Measurements from ENCODE around the gene LRFN2.

The LRFN2 gene

GRCh38 chr6:40489798-40490197, 97.4 kb downstream of the LRFN2 start:
- H3K4me3 ChIP-seq (ENCODE audit: low read depth in 1 of 2, low read length in 2 of 2) = no peak overlapping the region
- no peaks in the 10 kb centered on the region for H3K4me1 ChIP-seq (ENCODE audit: control insufficient read depth in 1 of 2, insufficient read depth in 2 of 2, low read length in 2 of 2)
- no peak overlapping the region for H3K27ac ChIP-seq (ENCODE audit: low read depth, low read length)
- no peaks in the 10 kb centered on the region for H3K36me3 ChIP-seq (ENCODE audit: control insufficient read depth in 1 of 2, insufficient read depth in 2 of 2, low read length in 2 of 2)
- peaks cover 0 to 7% of the 10 kb centered on the region in 2 donors for H3K27me3 ChIP-seq (ENCODE audit: control insufficient read depth in 1 of 2, insufficient read depth in 2 of 2, low read length in 2 of 2)
- H3K9ac ChIP-seq (ENCODE audit: low read depth in 1 of 2, low read length in 2 of 2) = no peak overlapping the region
- no peaks in the 10 kb centered on the region for H3K9me3 ChIP-seq (ENCODE audit: control insufficient read depth in 1 of 2, low read length in 2 of 2)

DNA sequence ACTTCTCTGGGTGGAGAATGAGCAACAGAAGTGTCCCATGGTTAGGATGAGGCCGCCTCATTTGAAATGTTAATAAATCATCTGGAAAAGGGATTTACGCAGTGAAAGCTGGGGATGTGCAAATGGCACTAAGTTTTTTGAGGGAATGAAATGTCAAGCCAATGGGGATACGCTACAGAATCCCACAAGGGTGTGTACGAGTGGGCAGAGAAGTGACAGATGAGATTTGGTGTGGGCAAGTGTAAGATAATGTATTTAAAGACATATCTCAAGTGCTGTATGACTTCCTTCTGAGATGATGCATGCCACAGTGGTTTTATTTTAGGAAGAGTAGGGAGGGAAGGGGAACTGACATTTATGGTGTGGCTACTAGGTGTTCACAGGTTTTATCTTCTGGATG, 100.6 kb downstream of the LRFN2 start:
- no peaks in the 10 kb centered on the region for H3K27me3 ChIP-seq (ENCODE audit: control insufficient read depth in 1 of 2, insufficient read depth in 2 of 2, low read length in 2 of 2)

GRCh38 chr6:40485795-40486194, 101.4 kb downstream of the LRFN2 start:
- no peaks in the 10 kb centered on the region for H3K4me1 ChIP-seq (ENCODE audit: control insufficient read depth in 1 of 2, insufficient read depth in 2 of 2, low read length in 2 of 2)
- H3K27me3 ChIP-seq (ENCODE audit: control insufficient read depth in 1 of 2, insufficient read depth in 2 of 2, low read length in 2 of 2) = no peaks in the 10 kb centered on the region
- H3K27ac ChIP-seq (ENCODE audit: low read depth, low read length) = no peak overlapping the region
- H3K9me3 ChIP-seq (ENCODE audit: control insufficient read depth in 1 of 2, low read length in 2 of 2) = no peaks in the 10 kb centered on the region
- H3K4me3 ChIP-seq (ENCODE audit: low read depth in 1 of 2, low read length in 2 of 2) = no peak overlapping the region
- H3K36me3 ChIP-seq (ENCODE audit: control insufficient read depth in 1 of 2, insufficient read depth in 2 of 2, low read length in 2 of 2) = no peaks in the 10 kb centered on the region
- H3K9ac ChIP-seq (ENCODE audit: low read depth in 1 of 2, low read length in 2 of 2) = no peak overlapping the region

More for the DNA sequence above, 100.6 kb downstream of the LRFN2 start:
- Histone ChIP-seq H3K4me3 (ENCODE audit: low read depth in 1 of 2, low read length in 2 of 2) (no peak overlapping the region), H3K9me3 (ENCODE audit: control insufficient read depth in 1 of 2, low read length in 2 of 2) (no peaks in the 10 kb centered on the region), H3K27ac (ENCODE audit: low read depth, low read length) (no peak overlapping the region), H3K9ac (ENCODE audit: low read depth in 1 of 2, low read length in 2 of 2) (no peak overlapping the region), H3K4me1 (ENCODE audit: control insufficient read depth in 1 of 2, insufficient read depth in 2 of 2, low read length in 2 of 2) (no peaks in the 10 kb centered on the region), H3K36me3 (ENCODE audit: control insufficient read depth in 1 of 2, insufficient read depth in 2 of 2, low read length in 2 of 2) (no peaks in the 10 kb centered on the region)

DNA sequence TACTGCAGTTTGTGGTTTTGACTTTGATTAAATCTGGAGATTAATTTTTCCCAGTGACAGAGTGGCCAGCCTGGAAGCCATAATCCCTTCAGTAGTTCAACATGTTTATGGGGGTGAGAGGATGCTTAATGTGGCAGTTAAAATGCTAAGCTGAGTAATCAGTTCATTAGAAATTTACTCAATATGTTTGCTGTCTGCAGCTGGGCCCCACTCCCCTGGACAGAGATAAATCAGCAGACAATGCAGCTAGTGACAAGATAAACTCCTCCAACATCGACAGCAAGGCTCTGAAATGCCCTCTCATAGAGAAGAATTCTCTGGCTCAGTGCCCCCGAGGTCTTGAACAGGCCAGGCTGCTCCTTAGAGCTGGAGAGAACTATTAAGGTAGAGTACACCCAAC, 101.9 kb downstream of the LRFN2 start:
- Histone ChIP-seq H3K4me3 (ENCODE audit: low read depth in 1 of 2, low read length in 2 of 2) (no peak overlapping the region), H3K4me1 (ENCODE audit: control insufficient read depth in 1 of 2, insufficient read depth in 2 of 2, low read length in 2 of 2) (no peaks in the 10 kb centered on the region), H3K27ac (ENCODE audit: low read depth, low read length) (no peak overlapping the region), H3K9ac (ENCODE audit: low read depth in 1 of 2, low read length in 2 of 2) (no peak overlapping the region), H3K27me3 (ENCODE audit: control insufficient read depth in 1 of 2, insufficient read depth in 2 of 2, low read length in 2 of 2) (no peaks in the 10 kb centered on the region), H3K36me3 (ENCODE audit: control insufficient read depth in 1 of 2, insufficient read depth in 2 of 2, low read length in 2 of 2) (no peaks in the 10 kb centered on the region), H3K9me3 (ENCODE audit: control insufficient read depth in 1 of 2, low read length in 2 of 2) (no peaks in the 10 kb centered on the region)

DNA sequence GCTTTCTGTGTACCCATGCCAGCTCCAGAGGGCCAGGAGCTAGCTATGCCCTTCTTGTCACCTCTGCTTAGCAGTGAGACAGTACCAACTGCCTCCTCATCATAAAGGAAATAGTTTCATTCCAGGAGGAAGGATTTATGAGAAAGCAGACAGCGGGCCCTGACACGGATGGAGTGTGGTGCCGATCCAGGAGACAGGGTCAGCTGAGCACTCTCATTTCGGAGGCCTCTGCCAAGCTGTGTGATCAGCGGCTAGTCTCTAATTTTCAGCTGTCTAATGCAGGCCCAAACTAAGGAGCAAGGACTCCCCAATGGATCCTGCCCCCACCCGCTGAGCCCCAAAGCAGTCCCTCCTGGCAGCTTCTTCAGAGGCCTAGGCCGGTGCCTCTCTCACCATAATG, 103.1 kb downstream of the LRFN2 start:
- Histone ChIP-seq H3K27me3 (ENCODE audit: control insufficient read depth in 1 of 2, insufficient read depth in 2 of 2, low read length in 2 of 2) (no peaks in the 10 kb centered on the region), H3K27ac (ENCODE audit: low read depth, low read length) (no peak overlapping the region), H3K9ac (ENCODE audit: low read depth in 1 of 2, low read length in 2 of 2) (no peak overlapping the region), H3K4me3 (ENCODE audit: low read depth in 1 of 2, low read length in 2 of 2) (no peak overlapping the region), H3K36me3 (ENCODE audit: control insufficient read depth in 1 of 2, insufficient read depth in 2 of 2, low read length in 2 of 2) (no peaks in the 10 kb centered on the region), H3K4me1 (ENCODE audit: control insufficient read depth in 1 of 2, insufficient read depth in 2 of 2, low read length in 2 of 2) (no peaks in the 10 kb centered on the region), H3K9me3 (ENCODE audit: control insufficient read depth in 1 of 2, low read length in 2 of 2) (no peaks in the 10 kb centered on the region)

GRCh38 chr6:40482532-40482931, 104.6 kb downstream of the LRFN2 start:
- H3K4me1 ChIP-seq (ENCODE audit: control insufficient read depth in 1 of 2, insufficient read depth in 2 of 2, low read length in 2 of 2) = peaks cover 0 to 3% of the 10 kb centered on the region in 2 donors
- H3K27ac ChIP-seq (ENCODE audit: low read depth, low read length) = no peak overlapping the region
- no peaks in the 10 kb centered on the region for H3K36me3 ChIP-seq (ENCODE audit: control insufficient read depth in 1 of 2, insufficient read depth in 2 of 2, low read length in 2 of 2)
- H3K9ac ChIP-seq (ENCODE audit: low read depth in 1 of 2, low read length in 2 of 2) = no peak overlapping the region
- H3K4me3 ChIP-seq (ENCODE audit: low read depth in 1 of 2, low read length in 2 of 2) = no peak overlapping the region
- H3K9me3 ChIP-seq (ENCODE audit: control insufficient read depth in 1 of 2, low read length in 2 of 2) = no peaks in the 10 kb centered on the region
- peaks cover 0 to 4% of the 10 kb centered on the region in 2 donors for H3K27me3 ChIP-seq (ENCODE audit: control insufficient read depth in 1 of 2, insufficient read depth in 2 of 2, low read length in 2 of 2)

GRCh38 chr6:40480678-40481077, 106.5 kb downstream of the LRFN2 start:
- no peaks in the 10 kb centered on the region for H3K9me3 ChIP-seq (ENCODE audit: control insufficient read depth in 1 of 2, low read length in 2 of 2)
- H3K9ac ChIP-seq (ENCODE audit: low read depth in 1 of 2, low read length in 2 of 2) = no peak overlapping the region
- H3K4me1 ChIP-seq (ENCODE audit: control insufficient read depth in 1 of 2, insufficient read depth in 2 of 2, low read length in 2 of 2) = peaks cover 0 to 3% of the 10 kb centered on the region in 2 donors
- H3K27me3 ChIP-seq (ENCODE audit: control insufficient read depth in 1 of 2, insufficient read depth in 2 of 2, low read length in 2 of 2) = peaks cover 0 to 6% of the 10 kb centered on the region in 2 donors
- no peak overlapping the region for H3K4me3 ChIP-seq (ENCODE audit: low read depth in 1 of 2, low read length in 2 of 2)
- H3K36me3 ChIP-seq (ENCODE audit: control insufficient read depth in 1 of 2, insufficient read depth in 2 of 2, low read length in 2 of 2) = no peaks in the 10 kb centered on the region
- no peak overlapping the region for H3K27ac ChIP-seq (ENCODE audit: low read depth, low read length)

GRCh38 chr6:40479706-40480105, 107.5 kb downstream of the LRFN2 start:
- H3K27me3 ChIP-seq (ENCODE audit: control insufficient read depth in 1 of 2, insufficient read depth in 2 of 2, low read length in 2 of 2) = peaks cover 0 to 6% of the 10 kb centered on the region in 2 donors
- H3K9me3 ChIP-seq (ENCODE audit: control insufficient read depth in 1 of 2, low read length in 2 of 2) = no peaks in the 10 kb centered on the region
- H3K27ac ChIP-seq (ENCODE audit: low read depth, low read length) = no peak overlapping the region
- H3K9ac ChIP-seq (ENCODE audit: low read depth in 1 of 2, low read length in 2 of 2) = no peak overlapping the region
- H3K4me1 ChIP-seq (ENCODE audit: control insufficient read depth in 1 of 2, insufficient read depth in 2 of 2, low read length in 2 of 2) = peaks cover 0 to 3% of the 10 kb centered on the region in 2 donors
- no peaks in the 10 kb centered on the region for H3K36me3 ChIP-seq (ENCODE audit: control insufficient read depth in 1 of 2, insufficient read depth in 2 of 2, low read length in 2 of 2)
- no peak overlapping the region for H3K4me3 ChIP-seq (ENCODE audit: low read depth in 1 of 2, low read length in 2 of 2)

DNA sequence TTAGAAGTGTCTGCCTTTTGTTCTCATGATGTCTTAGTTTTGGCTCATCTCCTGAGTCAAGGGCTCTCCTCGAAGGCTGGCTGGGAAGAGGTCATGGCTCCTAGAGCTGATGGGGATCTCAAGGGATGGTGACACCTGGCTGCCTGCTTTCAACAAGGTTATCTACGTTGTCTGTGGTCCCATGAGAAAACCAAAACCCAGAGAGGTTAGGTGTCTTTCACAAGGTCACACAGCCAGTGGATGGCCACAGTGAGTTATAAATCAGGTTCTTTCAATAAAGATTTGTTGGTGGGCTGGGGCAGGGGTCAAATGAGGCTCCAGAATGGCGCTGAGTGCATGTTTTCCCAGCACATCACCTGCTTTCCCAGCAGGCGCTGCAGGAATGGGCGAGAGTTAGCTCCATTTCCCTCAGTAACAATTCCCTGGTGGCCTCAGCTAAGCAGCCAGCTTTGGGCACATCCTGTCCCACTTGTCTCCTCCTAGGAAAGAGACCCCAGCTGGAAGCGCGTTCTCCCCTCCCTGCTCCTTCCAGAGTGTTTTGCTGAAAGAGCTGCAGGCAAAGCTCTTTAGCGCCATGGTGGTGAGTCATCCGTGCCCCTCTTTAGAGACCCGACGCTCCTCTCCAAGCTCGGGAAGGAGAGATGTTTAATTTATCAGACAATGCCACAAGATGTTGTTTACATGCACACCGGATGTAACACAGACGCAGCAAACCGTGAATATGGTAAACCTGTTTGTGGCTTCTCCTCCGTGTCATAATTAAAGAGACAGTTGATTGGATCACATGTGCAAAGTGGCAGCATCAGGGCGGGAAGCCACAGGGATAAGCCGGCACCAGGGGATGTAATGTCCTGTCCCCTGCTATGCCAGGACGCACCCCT, 109.7 kb downstream of the LRFN2 start:
- Histone ChIP-seq H3K4me1 (ENCODE audit: control insufficient read depth in 1 of 2, insufficient read depth in 2 of 2, low read length in 2 of 2) (peaks cover 0 to 3% of the 10 kb centered on the region in 2 donors), H3K9ac (ENCODE audit: low read depth in 1 of 2, low read length in 2 of 2) (no peak overlapping the region), H3K9me3 (ENCODE audit: control insufficient read depth in 1 of 2, low read length in 2 of 2) (no peaks in the 10 kb centered on the region), H3K36me3 (ENCODE audit: control insufficient read depth in 1 of 2, insufficient read depth in 2 of 2, low read length in 2 of 2) (no peaks in the 10 kb centered on the region), H3K4me3 (ENCODE audit: low read depth in 1 of 2, low read length in 2 of 2) (no peak overlapping the region), H3K27me3 (ENCODE audit: control insufficient read depth in 1 of 2, insufficient read depth in 2 of 2, low read length in 2 of 2) (peaks cover 4 to 6% of the 10 kb centered on the region in 2 donors), H3K27ac (ENCODE audit: low read depth, low read length) (no peak overlapping the region)

GRCh38 chr6:40476673-40477072, 110.5 kb downstream of the LRFN2 start:
- Histone ChIP-seq H3K9me3 (ENCODE audit: control insufficient read depth in 1 of 2, low read length in 2 of 2) (no peaks in the 10 kb centered on the region), H3K4me3 (ENCODE audit: low read depth in 1 of 2, low read length in 2 of 2) (no peak overlapping the region), H3K9ac (ENCODE audit: low read depth in 1 of 2, low read length in 2 of 2) (no peak overlapping the region), H3K36me3 (ENCODE audit: control insufficient read depth in 1 of 2, insufficient read depth in 2 of 2, low read length in 2 of 2) (no peaks in the 10 kb centered on the region), H3K27ac (ENCODE audit: low read depth, low read length) (no peak overlapping the region), H3K4me1 (ENCODE audit: control insufficient read depth in 1 of 2, insufficient read depth in 2 of 2, low read length in 2 of 2) (peaks cover 0 to 3% of the 10 kb centered on the region in 2 donors), H3K27me3 (ENCODE audit: control insufficient read depth in 1 of 2, insufficient read depth in 2 of 2, low read length in 2 of 2) (peaks cover 4 to 6% of the 10 kb centered on the region in 2 donors)
